HepG2 (cell line): ENCODE results near the gene PSAP. TPM values are rescaled to one million over a fixed set of nuclear protein-coding genes. Genes with fewer than 3 reads are reported as not detected.

Experiments used
- AGO2 ChIP-seq: fragments of 200-400 bp; formaldehyde crosslinking; optimal IDR thresholded peaks from 2 replicates; pipeline ENCODE3; 2017; ENCODE audit warnings: mild to moderate bottlenecking, low read depth, low read length, moderate library complexity
- CCAR2 ChIP-seq: fragments of 200-400 bp; formaldehyde crosslinking; optimal IDR thresholded peaks from 2 replicates; pipeline ENCODE3; 2018; ENCODE audit warnings: low read depth, mild to moderate bottlenecking, low read length, moderate library complexity
- CENPBD1 ChIP-seq: sonication (generic); formaldehyde crosslinking; IDR thresholded peaks from 2 replicates; pipeline ENCODE4 v1.8.0; 2022; ENCODE audit warnings: missing genetic modification reagents, low read depth, mild to moderate bottlenecking, borderline replicate concordance
- NFE2 ChIP-seq: sonication (generic); formaldehyde crosslinking; IDR thresholded peaks from 2 replicates; pipeline ENCODE4 v1.4.0; 2020; ENCODE audit warnings: missing genetic modification reagents
- NR2F6 ChIP-seq, 2 experiments: IDR thresholded peaks; 2 replicates each; pipeline ENCODE4 v1.6.1; 2016; ENCODE audit warnings: antibody characterized with exemption in 1 of 2, mild to moderate bottlenecking in 1 of 2
- PTBP1 ChIP-seq: fragments of 200-400 bp; formaldehyde crosslinking; IDR thresholded peaks from 2 replicates; pipeline ENCODE4 v1.6.1; 2018; ENCODE audit warnings: low read length, low read depth; ENCODE audit not compliant: poor library complexity, severe bottlenecking
- RFX1 ChIP-seq: fragments of 450-650 bp; IDR thresholded peaks from 2 replicates; pipeline ENCODE4 v1.6.1; 2017
- TBX3 ChIP-seq: fragments of 450-650 bp; IDR thresholded peaks from 2 replicates; pipeline ENCODE4 v1.6.1; 2017; ENCODE audit warnings: antibody characterized with exemption, mild to moderate bottlenecking, inconsistent platforms, borderline replicate concordance
- ZMAT3 ChIP-seq: sonication (generic); formaldehyde crosslinking; conservative IDR thresholded peaks from 2 replicates; pipeline ENCODE4 v1.7.0; 2021; ENCODE audit warnings: missing genetic modification reagents
- ZNF546 ChIP-seq: sonication (generic); formaldehyde crosslinking; conservative IDR thresholded peaks from 2 replicates; pipeline ENCODE4 v1.8.1; 2023; ENCODE audit warnings: mild to moderate bottlenecking, missing genetic modification reagents
- ZNF572 ChIP-seq: sonication (generic); formaldehyde crosslinking; IDR thresholded peaks from 2 replicates; pipeline ENCODE4 v1.5.1; 2020; ENCODE audit warnings: mild to moderate bottlenecking, missing genetic modification reagents
- ZNF616 ChIP-seq: sonication (generic); formaldehyde crosslinking; IDR thresholded peaks from 2 replicates; pipeline ENCODE4 v1.5.0; 2020; ENCODE audit warnings: low read depth, mild to moderate bottlenecking, missing genetic modification reagents
- ZNF670 ChIP-seq: sonication (generic); formaldehyde crosslinking; IDR thresholded peaks from 2 replicates; pipeline ENCODE4 v1.8.0; 2022; ENCODE audit warnings: mild to moderate bottlenecking, missing genetic modification reagents, borderline replicate concordance
- ZNF709 ChIP-seq: sonication (generic); formaldehyde crosslinking; IDR thresholded peaks from 2 replicates; pipeline ENCODE4 v1.5.0; 2020; ENCODE audit warnings: mild to moderate bottlenecking, missing genetic modification reagents
- polyA plus RNA-seq, 8 experiments: library from polyadenylated mRNA; depleted of rRNA in 3 of 8; stranded (reverse) in 7 of 8; unstranded in 1 of 8; fragments of >200 nt; fragmentation: Illumina TruSeq in 4 of 8; extraction: Trizol in 4 of 8; gene quantifications; 2 replicates each; pipeline versions ENCODE4 v1.2.1 to v1.2.3, GENCODE V29; 2011 to 2016; ENCODE audit warnings: low read depth in 4 of 8, missing spikeins in 1 of 8, mixed read lengths in 1 of 8; ENCODE audit not compliant: insufficient read depth in 1 of 8
- total RNA-seq, 5 experiments: library from RNA; depleted of rRNA; stranded (reverse); fragments of >200 nt; fragmentation: Illumina TruSeq; extraction: Trizol; gene quantifications; 2 replicates each; pipeline ENCODE4 v1.2.3, GENCODE V29; 2016; ENCODE audit warnings: low read depth in 1 of 5
- TF ChIP-seq, protein P1 (sequence below): sonication (generic); formaldehyde crosslinking; IDR thresholded peaks from 2 replicates; pipeline ENCODE4 v1.5.1; 2020; ENCODE audit warnings: missing genetic modification reagents, mild to moderate bottlenecking, borderline replicate concordance
- TF ChIP-seq, protein P2 (sequence below): sonication (generic); formaldehyde crosslinking; IDR thresholded peaks from 2 replicates; pipeline ENCODE4 v1.8.0; 2022; ENCODE audit warnings: mild to moderate bottlenecking, missing genetic modification reagents, borderline replicate concordance
- TF ChIP-seq, protein P3 (sequence below): sonication (generic); formaldehyde crosslinking; IDR thresholded peaks from 2 replicates; pipeline ENCODE4 v1.4.0; 2020; ENCODE audit warnings: mild to moderate bottlenecking, missing genetic modification reagents
- TF ChIP-seq, protein P4 (sequence below): sonication (generic); formaldehyde crosslinking; conservative IDR thresholded peaks from 2 replicates; pipeline ENCODE4 v1.8.0; 2022; ENCODE audit warnings: missing genetic modification reagents
- TF ChIP-seq, protein P5 (sequence below): sonication (generic); formaldehyde crosslinking; IDR thresholded peaks from 2 replicates; pipeline ENCODE4 v1.8.1; 2023; ENCODE audit warnings: mild to moderate bottlenecking, missing genetic modification reagents

PSAP gene
- total and polyA plus RNA-seq, 2 of the 13 experiments (the other 11 are each of a cell fraction or from before 2014, with no cell fraction given), result 323 to 643 TPM

GRCh38 chr10:71860243-71861029 is 9.4 kb upstream of the PSAP start (continued):
- TF ChIP-seq, protein P1, sequence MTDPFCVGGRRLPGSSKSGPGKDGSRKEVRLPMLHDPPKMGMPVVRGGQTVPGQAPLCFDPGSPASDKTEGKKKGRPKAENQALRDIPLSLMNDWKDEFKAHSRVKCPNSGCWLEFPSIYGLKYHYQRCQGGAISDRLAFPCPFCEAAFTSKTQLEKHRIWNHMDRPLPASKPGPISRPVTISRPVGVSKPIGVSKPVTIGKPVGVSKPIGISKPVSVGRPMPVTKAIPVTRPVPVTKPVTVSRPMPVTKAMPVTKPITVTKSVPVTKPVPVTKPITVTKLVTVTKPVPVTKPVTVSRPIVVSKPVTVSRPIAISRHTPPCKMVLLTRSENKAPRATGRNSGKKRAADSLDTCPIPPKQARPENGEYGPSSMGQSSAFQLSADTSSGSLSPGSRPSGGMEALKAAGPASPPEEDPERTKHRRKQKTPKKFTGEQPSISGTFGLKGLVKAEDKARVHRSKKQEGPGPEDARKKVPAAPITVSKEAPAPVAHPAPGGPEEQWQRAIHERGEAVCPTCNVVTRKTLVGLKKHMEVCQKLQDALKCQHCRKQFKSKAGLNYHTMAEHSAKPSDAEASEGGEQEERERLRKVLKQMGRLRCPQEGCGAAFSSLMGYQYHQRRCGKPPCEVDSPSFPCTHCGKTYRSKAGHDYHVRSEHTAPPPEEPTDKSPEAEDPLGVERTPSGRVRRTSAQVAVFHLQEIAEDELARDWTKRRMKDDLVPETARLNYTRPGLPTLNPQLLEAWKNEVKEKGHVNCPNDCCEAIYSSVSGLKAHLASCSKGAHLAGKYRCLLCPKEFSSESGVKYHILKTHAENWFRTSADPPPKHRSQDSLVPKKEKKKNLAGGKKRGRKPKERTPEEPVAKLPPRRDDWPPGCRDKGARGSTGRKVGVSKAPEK (CRISPR knock-in tag), result no peak
- TF ChIP-seq RFX1 (no peak), NFE2 (CRISPR knock-in tag) (peak; percentile 90), ZNF670 (CRISPR knock-in tag) (no peak), ZNF546 (CRISPR knock-in tag) (no peak), TBX3 (no peak), ZMAT3 (CRISPR knock-in tag) (0 out of 2 replicates have a peak, but pooled peaks have one; percentile 43), CCAR2 (no peak), ZNF709 (CRISPR knock-in tag) (no peak), PTBP1 (no peak), CENPBD1 (no peak), ZNF616 (CRISPR knock-in tag) (no peak), NR2F6 (IDR thresholded peaks at IDR 0.05) (peak; percentile 38; the same call in 1 of the 2 replicates), NR2F6 (CRISPR knock-in tag; IDR thresholded peaks at IDR 0.05) (peak; percentile 40; the same call in 1 of the 2 replicates), AGO2 (no peak), ZNF572 (CRISPR knock-in tag) (peak; percentile 51; the same call in 1 of the 2 replicates)
- TF ChIP-seq, protein P2, sequence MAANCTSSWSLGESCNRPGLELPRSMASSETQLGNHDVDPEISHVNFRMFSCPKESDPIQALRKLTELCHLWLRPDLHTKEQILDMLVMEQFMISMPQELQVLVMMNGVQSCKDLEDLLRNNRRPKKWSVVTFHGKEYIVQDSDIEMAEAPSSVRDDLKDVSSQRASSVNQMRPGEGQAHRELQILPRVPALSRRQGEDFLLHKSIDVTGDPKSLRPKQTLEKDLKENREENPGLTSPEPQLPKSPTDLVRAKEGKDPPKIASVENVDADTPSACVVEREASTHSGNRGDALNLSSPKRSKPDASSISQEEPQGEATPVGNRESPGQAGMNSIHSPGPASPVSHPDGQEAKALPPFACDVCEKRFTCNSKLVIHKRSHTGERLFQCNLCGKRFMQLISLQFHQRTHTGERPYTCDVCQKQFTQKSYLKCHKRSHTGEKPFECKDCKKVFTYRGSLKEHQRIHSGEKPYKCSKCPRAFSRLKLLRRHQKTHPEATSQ (CRISPR knock-in tag), result no peak
- TF ChIP-seq, protein P3, sequence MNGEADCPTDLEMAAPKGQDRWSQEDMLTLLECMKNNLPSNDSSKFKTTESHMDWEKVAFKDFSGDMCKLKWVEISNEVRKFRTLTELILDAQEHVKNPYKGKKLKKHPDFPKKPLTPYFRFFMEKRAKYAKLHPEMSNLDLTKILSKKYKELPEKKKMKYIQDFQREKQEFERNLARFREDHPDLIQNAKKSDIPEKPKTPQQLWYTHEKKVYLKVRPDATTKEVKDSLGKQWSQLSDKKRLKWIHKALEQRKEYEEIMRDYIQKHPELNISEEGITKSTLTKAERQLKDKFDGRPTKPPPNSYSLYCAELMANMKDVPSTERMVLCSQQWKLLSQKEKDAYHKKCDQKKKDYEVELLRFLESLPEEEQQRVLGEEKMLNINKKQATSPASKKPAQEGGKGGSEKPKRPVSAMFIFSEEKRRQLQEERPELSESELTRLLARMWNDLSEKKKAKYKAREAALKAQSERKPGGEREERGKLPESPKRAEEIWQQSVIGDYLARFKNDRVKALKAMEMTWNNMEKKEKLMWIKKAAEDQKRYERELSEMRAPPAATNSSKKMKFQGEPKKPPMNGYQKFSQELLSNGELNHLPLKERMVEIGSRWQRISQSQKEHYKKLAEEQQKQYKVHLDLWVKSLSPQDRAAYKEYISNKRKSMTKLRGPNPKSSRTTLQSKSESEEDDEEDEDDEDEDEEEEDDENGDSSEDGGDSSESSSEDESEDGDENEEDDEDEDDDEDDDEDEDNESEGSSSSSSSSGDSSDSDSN (CRISPR knock-in tag), result peak; percentile 42; the same call in 1 of the 2 replicates
- TF ChIP-seq, protein P4, sequence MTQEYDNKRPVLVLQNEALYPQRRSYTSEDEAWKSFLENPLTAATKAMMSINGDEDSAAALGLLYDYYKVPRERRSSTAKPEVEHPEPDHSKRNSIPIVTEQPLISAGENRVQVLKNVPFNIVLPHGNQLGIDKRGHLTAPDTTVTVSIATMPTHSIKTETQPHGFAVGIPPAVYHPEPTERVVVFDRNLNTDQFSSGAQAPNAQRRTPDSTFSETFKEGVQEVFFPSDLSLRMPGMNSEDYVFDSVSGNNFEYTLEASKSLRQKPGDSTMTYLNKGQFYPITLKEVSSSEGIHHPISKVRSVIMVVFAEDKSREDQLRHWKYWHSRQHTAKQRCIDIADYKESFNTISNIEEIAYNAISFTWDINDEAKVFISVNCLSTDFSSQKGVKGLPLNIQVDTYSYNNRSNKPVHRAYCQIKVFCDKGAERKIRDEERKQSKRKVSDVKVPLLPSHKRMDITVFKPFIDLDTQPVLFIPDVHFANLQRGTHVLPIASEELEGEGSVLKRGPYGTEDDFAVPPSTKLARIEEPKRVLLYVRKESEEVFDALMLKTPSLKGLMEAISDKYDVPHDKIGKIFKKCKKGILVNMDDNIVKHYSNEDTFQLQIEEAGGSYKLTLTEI (CRISPR knock-in tag), result no peak
- TF ChIP-seq, protein P5, sequence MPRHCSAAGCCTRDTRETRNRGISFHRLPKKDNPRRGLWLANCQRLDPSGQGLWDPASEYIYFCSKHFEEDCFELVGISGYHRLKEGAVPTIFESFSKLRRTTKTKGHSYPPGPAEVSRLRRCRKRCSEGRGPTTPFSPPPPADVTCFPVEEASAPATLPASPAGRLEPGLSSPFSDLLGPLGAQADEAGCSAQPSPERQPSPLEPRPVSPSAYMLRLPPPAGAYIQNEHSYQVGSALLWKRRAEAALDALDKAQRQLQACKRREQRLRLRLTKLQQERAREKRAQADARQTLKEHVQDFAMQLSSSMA (CRISPR knock-in tag), result no peak
